Measurements from ENCODE around the gene COL19A1.

Gene COL19A1

GRCh38 chr6:70236343-70236742 lies 370.0 kb downstream of the COL19A1 start:
- DNase-seq, result no peak

- no peak for DNase-seq
These were observed 374.7 kb downstream of the COL19A1 start for GRCh38 chr6:70241031-70241430.

GRCh38 chr6:70241991-70242420 lies 375.6 kb downstream of the COL19A1 start:
- no peak for DNase-seq

GRCh38 chr6:70246118-70246517 lies 379.8 kb downstream of the COL19A1 start:
- DNase-seq, result no peak

- DNase-seq, result no peak
These were observed 386.2 kb downstream of the COL19A1 start for GRCh38 chr6:70252604-70253003.

- DNase-seq, result no peak
These were observed 387.6 kb downstream of the COL19A1 start for GRCh38 chr6:70253923-70254322.

GRCh38 chr6:70254784-70255183 lies 388.4 kb downstream of the COL19A1 start:
- no peak for DNase-seq

GRCh38 chr6:70257768-70258273 lies 391.5 kb downstream of the COL19A1 start:
- no peak for DNase-seq

GRCh38 chr6:70258483-70258882 lies 392.1 kb downstream of the COL19A1 start:
- DNase-seq, result no peak

Data from SW 1271 (cell line).